NCI-H1436 (cell line): ENCODE data around the gene NTN4.
"Not testable (repeated sequence)": the region's sequence is repeated elsewhere in the genome, so short reads cannot be mapped to it uniquely, and the experiment has no call there.

ENCODE experiments used
- DNase-seq: peaks from one replicate; lab custom pipeline; 2025; lab: John Stamatoyannopoulos, UW

Gene NTN4

GRCh38 chr12:95710386-95710785, 80.2 kb downstream of the NTN4 start:
- no peak for DNase-seq

- DNase-seq: no peak
These were observed 81.4 kb downstream of the NTN4 start for GRCh38 chr12:95709152-95709551.

GRCh38 chr12:95705143-95705542, 85.4 kb downstream of the NTN4 start:
- no peak for DNase-seq

GRCh38 chr12:95703986-95704385, 86.6 kb downstream of the NTN4 start:
- DNase-seq: no peak

GRCh38 chr12:95701722-95702418, 88.7 kb downstream of the NTN4 start:
- no peak for DNase-seq

GRCh38 chr12:95701275-95701674, 89.3 kb downstream of the NTN4 start:
- no peak for DNase-seq

- no peak for DNase-seq
These were observed 90.2 kb downstream of the NTN4 start for GRCh38 chr12:95700316-95700785.

GRCh38 chr12:95699579-95699978, 91.0 kb downstream of the NTN4 start:
- no peak for DNase-seq

GRCh38 chr12:95694136-95694535, 96.4 kb downstream of the NTN4 start:
- no peak for DNase-seq

GRCh38 chr12:95693689-95694088, 96.9 kb downstream of the NTN4 start:
- no peak for DNase-seq

GRCh38 chr12:95690861-95691635, 99.5 kb downstream of the NTN4 start:
- DNase-seq: no peak

- no peak for DNase-seq
These were observed 102.6 kb downstream of the NTN4 start for GRCh38 chr12:95687937-95688336.

GRCh38 chr12:95683418-95683817, 107.1 kb downstream of the NTN4 start:
- DNase-seq: no peak

- DNase-seq: no peak
These were observed 109.3 kb downstream of the NTN4 start for GRCh38 chr12:95681210-95681765.

GRCh38 chr12:95678684-95679083, 111.9 kb downstream of the NTN4 start:
- no peak for DNase-seq

- DNase-seq: not testable (repeated sequence)
These were observed 112.8 kb downstream of the NTN4 start for GRCh38 chr12:95677782-95678181.

- peak; percentile 94 for DNase-seq
These were observed 115.9 kb downstream of the NTN4 start for GRCh38 chr12:95674631-95675030.

GRCh38 chr12:95674163-95674562, 116.4 kb downstream of the NTN4 start:
- DNase-seq: peak; percentile 10

- no peak for DNase-seq
These were observed 117.0 kb downstream of the NTN4 start for GRCh38 chr12:95673576-95673975.

GRCh38 chr12:95672166-95672565, 118.4 kb downstream of the NTN4 start:
- DNase-seq: no peak

- no peak for DNase-seq
These were observed 119.3 kb downstream of the NTN4 start for GRCh38 chr12:95671265-95671664.

GRCh38 chr12:95663525-95663924, 127.0 kb downstream of the NTN4 start:
- no peak for DNase-seq

- no peak for DNase-seq
These were observed 129.2 kb downstream of the NTN4 start for GRCh38 chr12:95661360-95661759.
